K562 (cell line): ENCODE results near the gene SEPTIN1. TPM values are rescaled to one million over a fixed set of nuclear protein-coding genes. Genes with fewer than 3 reads are reported as not detected.
A peak's percentile ranks its signal among the peaks of the same experiment; 100 is the strongest.

Experiments
- BACH1 ChIP-seq: fragments of 200-800 bp; sonication (Bioruptor generic); IDR thresholded peaks from 2 replicates; pipeline ENCODE4 v1.6.1; 2016; ENCODE audit warnings: missing genetic modification characterization, missing compliant biosample characterization
- CBX2 ChIP-seq: fragments of 200-600 bp; sonication (generic); IDR thresholded peaks from one replicate; pipeline ENCODE4 v1.6.1; 2012; ENCODE audit warnings: mild to moderate bottlenecking, low read length, inconsistent platforms; ENCODE audit not compliant: insufficient read depth, poor library complexity, severe bottlenecking
- ELF1 ChIP-seq: fragments of 200-800 bp; sonication (Bioruptor generic); IDR thresholded peaks from 2 replicates; pipeline ENCODE4 v1.6.1; 2016; ENCODE audit warnings: missing genetic modification characterization, missing compliant biosample characterization
- EP300 ChIP-seq: IDR thresholded peaks from 2 replicates; pipeline ENCODE4 v1.6.1; 2012; ENCODE audit warnings: low read length, improper control_type of control experiment
- ESRRA ChIP-seq: fragments of 450-650 bp; IDR thresholded peaks from 2 replicates; pipeline ENCODE4 v1.6.1; 2014; ENCODE audit warnings: low read depth, mild to moderate bottlenecking, moderate library complexity, borderline replicate concordance
- FIP1L1 ChIP-seq: fragments of 200-400 bp; formaldehyde crosslinking; IDR thresholded peaks from 2 replicates; pipeline ENCODE4 v1.6.1; 2018; ENCODE audit warnings: mild to moderate bottlenecking, low read depth, low read length; ENCODE audit not compliant: poor library complexity, severe bottlenecking
- IFI16 ChIP-seq: fragments of 250-450 bp; sonication (Bioruptor Pico); IDR thresholded peaks from 2 replicates; pipeline ENCODE4 v2.1.2; 2022; ENCODE audit warnings: mild to moderate bottlenecking, inconsistent platforms
- MEF2A ChIP-seq: IDR thresholded peaks from 2 replicates; pipeline ENCODE4 v1.6.1; 2011; ENCODE audit warnings: low read depth, mild to moderate bottlenecking, low read length, moderate library complexity; ENCODE audit not compliant: control insufficient read depth
- ZBTB8A ChIP-seq: fragments of 450-650 bp; IDR thresholded peaks from 2 replicates; pipeline ENCODE4 v1.6.1; 2018; ENCODE audit warnings: mild to moderate bottlenecking, moderate library complexity; ENCODE audit not compliant: partially characterized antibody
- ZNF644 ChIP-seq: fragments of 200-800 bp; sonication (Bioruptor generic); IDR thresholded peaks from 2 replicates; pipeline ENCODE4 v1.6.1; 2016; ENCODE audit warnings: low read depth, missing genetic modification characterization, missing compliant biosample characterization
- polyA plus RNA-seq, 8 experiments: library from polyadenylated mRNA; depleted of rRNA in 4 of 8; stranded (reverse) in 5 of 8; unstranded in 3 of 8; fragments of >200 nt; fragmentation: Nextera tagmentation in 2 of 8; fragmentation: Illumina TruSeq in 1 of 8; extraction: Ambion mirVana in 2 of 8; extraction: Trizol in 1 of 8; gene quantifications; 2 replicates each; pipeline versions ENCODE4 v1.2.1 to v1.2.3, GENCODE V29; 2011 to 2014; ENCODE audit warnings: inconsistent platforms in 1 of 8, missing spikeins in 1 of 8
- total RNA-seq, 7 experiments: library from RNA; depleted of rRNA in 6 of 7; stranded (reverse); fragments of >200 nt in 6 of 7; fragmentation: Illumina TruSeq in 2 of 7; extraction: Trizol in 2 of 7; gene quantifications; 2 replicates each; pipeline versions ENCODE4 v1.2.1 to v1.2.3, GENCODE V29; 2011 to 2021; ENCODE audit warnings: low replicate concordance in 1 of 7
- TF ChIP-seq, protein P1 (sequence below): fragments of 450-650 bp; IDR thresholded peaks from 2 replicates; pipeline ENCODE4 v1.6.1; 2016; ENCODE audit warnings: low read depth, mild to moderate bottlenecking, moderate library complexity
- TF ChIP-seq, protein P2 (sequence below): fragments of 450-650 bp; formaldehyde crosslinking; IDR thresholded peaks from 2 replicates; pipeline ENCODE4 v1.4.0; 2020; ENCODE audit warnings: mild to moderate bottlenecking, moderate library complexity
- TF ChIP-seq, protein P3 (sequence below): fragments of 450-650 bp; IDR thresholded peaks from 2 replicates; pipeline ENCODE4 v1.6.1; 2017; ENCODE audit warnings: antibody characterized with exemption, mild to moderate bottlenecking
- TF ChIP-seq, protein P4 (sequence below): fragments of 250-450 bp; sonication (Bioruptor Pico); IDR thresholded peaks from 2 replicates; pipeline ENCODE4 v1.4.0; 2020; ENCODE audit warnings: borderline replicate concordance
- TF ChIP-seq, protein P5 (sequence below), 3 experiments: fragments of 200-800 bp in 1 of 3; fragments of 250-450 bp in 1 of 3; fragments of 450-650 bp in 1 of 3; sonication (Bioruptor Pico) in 1 of 3; sonication (Bioruptor generic) in 1 of 3; formaldehyde crosslinking in 1 of 3; IDR thresholded peaks; 2 replicates each; pipeline versions ENCODE4 v1.6.1 to v1.8.0; 2016 to 2022; ENCODE audit warnings: mild to moderate bottlenecking in 2 of 3, missing genetic modification characterization in 2 of 3, missing compliant biosample characterization in 1 of 3, moderate library complexity in 1 of 3

SEPTIN1 gene
- total and polyA plus RNA-seq, 9 of the 15 experiments (the other 6 are each of a cell fraction or from before 2014, with no cell fraction given): 0.23 to 5.6 (median 1.7) TPM; not detected in 1

DNA sequence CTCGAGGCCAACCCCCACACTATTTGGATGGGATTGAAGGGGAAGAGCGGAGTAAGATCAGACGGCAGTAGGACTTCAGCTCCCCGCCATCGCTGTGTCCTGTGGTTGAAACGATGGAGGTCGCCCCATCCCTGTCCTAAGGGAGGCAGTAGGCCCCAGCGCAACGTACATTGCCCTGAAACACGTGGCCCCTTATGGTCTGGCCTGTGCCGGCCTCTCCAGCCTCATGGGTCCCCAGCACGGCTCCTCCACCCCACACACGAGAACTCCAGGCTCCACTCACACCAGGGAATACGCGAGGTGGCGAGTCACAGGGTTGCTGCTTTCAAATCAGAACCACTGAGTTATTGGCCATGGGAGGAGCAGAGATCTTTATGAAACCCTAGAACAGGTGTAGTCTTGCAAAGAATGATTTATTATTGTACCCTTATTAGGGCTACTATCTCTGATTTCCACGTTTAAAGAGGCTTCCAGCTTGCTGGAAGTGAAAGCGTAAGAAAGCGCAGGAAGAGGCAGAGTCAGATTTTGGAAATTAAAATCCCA, 48.1 kb upstream of the SEPTIN1 start (continued):
- TF ChIP-seq ZBTB8A (no peak), BACH1 (tag) (no peak), CBX2 (no peak), ZNF644 (tag) (no peak), IFI16 (CRISPR knock-in tag) (no peak), ELF1 (tag) (0 out of 2 replicates have a peak, but pooled peaks have one; percentile 33), MEF2A (no peak), FIP1L1 (no peak), EP300 (no peak), ESRRA (no peak; the same call in 1 of the 2 replicates)
- TF ChIP-seq, protein P1, sequence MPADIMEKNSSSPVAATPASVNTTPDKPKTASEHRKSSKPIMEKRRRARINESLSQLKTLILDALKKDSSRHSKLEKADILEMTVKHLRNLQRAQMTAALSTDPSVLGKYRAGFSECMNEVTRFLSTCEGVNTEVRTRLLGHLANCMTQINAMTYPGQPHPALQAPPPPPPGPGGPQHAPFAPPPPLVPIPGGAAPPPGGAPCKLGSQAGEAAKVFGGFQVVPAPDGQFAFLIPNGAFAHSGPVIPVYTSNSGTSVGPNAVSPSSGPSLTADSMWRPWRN: no peak
- TF ChIP-seq, protein P2, sequence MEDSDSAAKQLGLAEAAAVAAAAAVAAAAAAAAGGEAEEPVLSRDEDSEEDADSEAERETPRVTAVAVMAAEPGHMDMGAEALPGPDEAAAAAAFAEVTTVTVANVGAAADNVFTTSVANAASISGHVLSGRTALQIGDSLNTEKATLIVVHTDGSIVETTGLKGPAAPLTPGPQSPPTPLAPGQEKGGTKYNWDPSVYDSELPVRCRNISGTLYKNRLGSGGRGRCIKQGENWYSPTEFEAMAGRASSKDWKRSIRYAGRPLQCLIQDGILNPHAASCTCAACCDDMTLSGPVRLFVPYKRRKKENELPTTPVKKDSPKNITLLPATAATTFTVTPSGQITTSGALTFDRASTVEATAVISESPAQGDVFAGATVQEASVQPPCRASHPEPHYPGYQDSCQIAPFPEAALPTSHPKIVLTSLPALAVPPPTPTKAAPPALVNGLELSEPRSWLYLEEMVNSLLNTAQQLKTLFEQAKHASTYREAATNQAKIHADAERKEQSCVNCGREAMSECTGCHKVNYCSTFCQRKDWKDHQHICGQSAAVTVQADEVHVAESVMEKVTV (CRISPR knock-in tag): no peak
- TF ChIP-seq, protein P3, sequence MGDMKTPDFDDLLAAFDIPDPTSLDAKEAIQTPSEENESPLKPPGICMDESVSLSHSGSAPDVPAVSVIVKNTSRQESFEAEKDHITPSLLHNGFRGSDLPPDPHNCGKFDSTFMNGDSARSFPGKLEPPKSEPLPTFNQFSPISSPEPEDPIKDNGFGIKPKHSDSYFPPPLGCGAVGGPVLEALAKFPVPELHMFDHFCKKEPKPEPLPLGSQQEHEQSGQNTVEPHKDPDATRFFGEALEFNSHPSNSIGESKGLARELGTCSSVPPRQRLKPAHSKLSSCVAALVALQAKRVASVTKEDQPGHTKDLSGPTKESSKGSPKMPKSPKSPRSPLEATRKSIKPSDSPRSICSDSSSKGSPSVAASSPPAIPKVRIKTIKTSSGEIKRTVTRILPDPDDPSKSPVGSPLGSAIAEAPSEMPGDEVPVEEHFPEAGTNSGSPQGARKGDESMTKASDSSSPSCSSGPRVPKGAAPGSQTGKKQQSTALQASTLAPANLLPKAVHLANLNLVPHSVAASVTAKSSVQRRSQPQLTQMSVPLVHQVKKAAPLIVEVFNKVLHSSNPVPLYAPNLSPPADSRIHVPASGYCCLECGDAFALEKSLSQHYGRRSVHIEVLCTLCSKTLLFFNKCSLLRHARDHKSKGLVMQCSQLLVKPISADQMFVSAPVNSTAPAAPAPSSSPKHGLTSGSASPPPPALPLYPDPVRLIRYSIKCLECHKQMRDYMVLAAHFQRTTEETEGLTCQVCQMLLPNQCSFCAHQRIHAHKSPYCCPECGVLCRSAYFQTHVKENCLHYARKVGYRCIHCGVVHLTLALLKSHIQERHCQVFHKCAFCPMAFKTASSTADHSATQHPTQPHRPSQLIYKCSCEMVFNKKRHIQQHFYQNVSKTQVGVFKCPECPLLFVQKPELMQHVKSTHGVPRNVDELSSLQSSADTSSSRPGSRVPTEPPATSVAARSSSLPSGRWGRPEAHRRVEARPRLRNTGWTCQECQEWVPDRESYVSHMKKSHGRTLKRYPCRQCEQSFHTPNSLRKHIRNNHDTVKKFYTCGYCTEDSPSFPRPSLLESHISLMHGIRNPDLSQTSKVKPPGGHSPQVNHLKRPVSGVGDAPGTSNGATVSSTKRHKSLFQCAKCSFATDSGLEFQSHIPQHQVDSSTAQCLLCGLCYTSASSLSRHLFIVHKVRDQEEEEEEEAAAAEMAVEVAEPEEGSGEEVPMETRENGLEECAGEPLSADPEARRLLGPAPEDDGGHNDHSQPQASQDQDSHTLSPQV: peak; percentile 96
- TF ChIP-seq, protein P4, sequence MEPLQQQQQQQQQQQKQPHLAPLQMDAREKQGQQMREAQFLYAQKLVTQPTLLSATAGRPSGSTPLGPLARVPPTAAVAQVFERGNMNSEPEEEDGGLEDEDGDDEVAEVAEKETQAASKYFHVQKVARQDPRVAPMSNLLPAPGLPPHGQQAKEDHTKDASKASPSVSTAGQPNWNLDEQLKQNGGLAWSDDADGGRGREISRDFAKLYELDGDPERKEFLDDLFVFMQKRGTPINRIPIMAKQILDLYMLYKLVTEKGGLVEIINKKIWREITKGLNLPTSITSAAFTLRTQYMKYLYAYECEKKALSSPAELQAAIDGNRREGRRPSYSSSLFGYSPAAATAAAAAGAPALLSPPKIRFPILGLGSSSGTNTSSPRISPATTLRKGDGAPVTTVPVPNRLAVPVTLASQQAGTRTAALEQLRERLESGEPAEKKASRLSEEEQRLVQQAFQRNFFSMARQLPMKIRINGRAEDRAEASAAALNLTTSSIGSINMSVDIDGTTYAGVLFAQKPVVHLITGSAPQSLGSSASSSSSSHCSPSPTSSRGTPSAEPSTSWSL: no peak
- TF ChIP-seq, protein P5, sequence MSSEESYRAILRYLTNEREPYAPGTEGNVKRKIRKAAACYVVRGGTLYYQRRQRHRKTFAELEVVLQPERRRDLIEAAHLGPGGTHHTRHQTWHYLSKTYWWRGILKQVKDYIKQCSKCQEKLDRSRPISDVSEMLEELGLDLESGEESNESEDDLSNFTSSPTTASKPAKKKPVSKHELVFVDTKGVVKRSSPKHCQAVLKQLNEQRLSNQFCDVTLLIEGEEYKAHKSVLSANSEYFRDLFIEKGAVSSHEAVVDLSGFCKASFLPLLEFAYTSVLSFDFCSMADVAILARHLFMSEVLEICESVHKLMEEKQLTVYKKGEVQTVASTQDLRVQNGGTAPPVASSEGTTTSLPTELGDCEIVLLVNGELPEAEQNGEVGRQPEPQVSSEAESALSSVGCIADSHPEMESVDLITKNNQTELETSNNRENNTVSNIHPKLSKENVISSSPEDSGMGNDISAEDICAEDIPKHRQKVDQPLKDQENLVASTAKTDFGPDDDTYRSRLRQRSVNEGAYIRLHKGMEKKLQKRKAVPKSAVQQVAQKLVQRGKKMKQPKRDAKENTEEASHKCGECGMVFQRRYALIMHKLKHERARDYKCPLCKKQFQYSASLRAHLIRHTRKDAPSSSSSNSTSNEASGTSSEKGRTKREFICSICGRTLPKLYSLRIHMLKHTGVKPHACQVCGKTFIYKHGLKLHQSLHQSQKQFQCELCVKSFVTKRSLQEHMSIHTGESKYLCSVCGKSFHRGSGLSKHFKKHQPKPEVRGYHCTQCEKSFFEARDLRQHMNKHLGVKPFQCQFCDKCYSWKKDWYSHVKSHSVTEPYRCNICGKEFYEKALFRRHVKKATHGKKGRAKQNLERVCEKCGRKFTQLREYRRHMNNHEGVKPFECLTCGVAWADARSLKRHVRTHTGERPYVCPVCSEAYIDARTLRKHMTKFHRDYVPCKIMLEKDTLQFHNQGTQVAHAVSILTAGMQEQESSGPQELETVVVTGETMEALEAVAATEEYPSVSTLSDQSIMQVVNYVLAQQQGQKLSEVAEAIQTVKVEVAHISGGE (CRISPR knock-in tag; IDR thresholded peaks at IDR 0.05): peak in 1 of 3 experiments; percentile 64; a peak in 1 of 6 replicates
